ENCODE data around the gene PAF1.

Gene PAF1

GRCh38 chr19:39412867-39413271, 22.0 kb upstream of the PAF1 start:
- no peak for DNase-seq (ENCODE audit: low spot score)
- peak; percentile 23 for TF ChIP-seq CTCF (IDR thresholded peaks at IDR 0.05)
- peak overlapping the region; percentile 99 to 100 for H3K27ac ChIP-seq
- peak overlapping the region; percentile 97 for H3K4me3 ChIP-seq

GRCh38 chr19:39412100-39412866, 21.4 kb upstream of the PAF1 start, which contains the start of gene PLEKHG2:
PLEKHG2 (plus strand) TSS chr19:39412669; CDS start chr19:39414087, 1,418 bp downstream.
- peak; percentile 99 for DNase-seq (ENCODE audit: low spot score)
- peak within 1 kb of the TSS; percentile 97 for H3K4me3 ChIP-seq
- H3K27ac ChIP-seq: peak within 1 kb of the TSS; percentile 99 to 100
- TF ChIP-seq CTCF (IDR thresholded peaks at IDR 0.05): peak; percentile 89

GRCh38 chr19:39411832-39412099, 20.9 kb upstream of the PAF1 start:
- peak; percentile 95 for DNase-seq (ENCODE audit: low spot score)
- TF ChIP-seq CTCF (IDR thresholded peaks at IDR 0.05): peak; percentile 84
- Histone ChIP-seq H3K4me3 (peak overlapping the region; percentile 97), H3K27ac (peak overlapping the region; percentile 99 to 100)

GRCh38 chr19:39411081-39411831, 20.4 kb upstream of the PAF1 start:
- DNase-seq (ENCODE audit: low spot score): peak; percentile 92
- Histone ChIP-seq H3K4me3 (peak overlapping the region; percentile 97), H3K27ac (peak overlapping the region; percentile 99 to 100)
- TF ChIP-seq CTCF (IDR thresholded peaks at IDR 0.05): no peak

GRCh38 chr19:39410831-39411080, 19.9 kb upstream of the PAF1 start:
- H3K4me3 ChIP-seq: peak overlapping the region; percentile 97
- TF ChIP-seq CTCF (IDR thresholded peaks at IDR 0.05): no peak
- H3K27ac ChIP-seq: peak overlapping the region; percentile 99 to 100
- DNase-seq (ENCODE audit: low spot score): no peak

- DNase-seq (ENCODE audit: low spot score): peak; percentile 94
- Histone ChIP-seq H3K4me3 (peak overlapping the region; percentile 97), H3K27ac (peak overlapping the region; percentile 99 to 100)
- no peak for TF ChIP-seq CTCF (IDR thresholded peaks at IDR 0.05)
Observed at GRCh38 chr19:39410017-39410830, 19.3 kb upstream of the PAF1 start.
